PC-9 (cell line): Measurements from ENCODE around the gene ELAVL1.

Source experiments
- CTCF ChIP-seq: fragments of 200-600 bp; sonication (generic); conservative IDR thresholded peaks from 2 replicates; pipeline ENCODE4 v1.6.1; 2017; ENCODE audit warnings: mixed run types, antibody characterized with exemption, mild to moderate bottlenecking, moderate library complexity
- EZH2 ChIP-seq: fragments of 200-600 bp; sonication (generic); IDR thresholded peaks from 2 replicates; pipeline ENCODE4 v1.8.0; 2017; ENCODE audit warnings: antibody characterized with exemption, low read depth

DNA sequence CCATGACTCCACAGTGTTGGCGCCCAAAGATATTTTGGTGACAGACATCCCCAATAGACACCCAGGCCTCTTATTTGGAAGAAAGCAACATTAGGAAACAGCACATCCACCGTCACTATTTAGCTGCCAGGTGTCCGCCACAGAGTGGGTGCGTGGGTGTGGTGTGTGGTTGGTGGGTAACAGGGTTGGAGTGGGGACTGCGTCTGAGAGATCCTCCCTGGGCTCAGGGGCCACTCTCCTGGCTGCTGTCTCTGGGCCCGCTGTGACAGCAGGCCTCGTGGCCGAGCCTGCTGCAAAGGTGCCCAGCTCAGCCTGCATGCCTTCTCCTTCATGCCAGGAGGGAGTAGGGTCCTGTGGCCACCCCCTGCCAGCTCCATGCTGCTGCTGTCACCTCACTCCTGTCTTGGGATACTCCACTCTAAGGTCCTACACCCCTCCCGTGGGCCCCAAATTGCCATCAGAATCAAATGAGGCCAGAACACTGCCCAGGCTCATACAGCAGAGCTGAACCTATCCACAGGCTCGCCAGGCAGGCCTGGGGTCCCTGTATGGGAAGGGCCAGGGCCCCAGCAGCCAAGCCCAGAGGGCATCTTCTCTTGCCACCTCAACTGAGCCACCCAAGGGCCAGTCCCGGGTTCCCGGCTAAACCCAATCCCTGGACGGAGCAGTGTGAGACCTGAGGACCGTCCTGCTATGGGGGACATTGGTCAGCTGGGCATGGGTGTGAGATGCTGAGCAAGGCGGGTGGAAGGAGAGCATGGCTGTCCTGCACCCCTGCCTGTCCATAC lies 37.2 kb downstream of the ELAVL1 start:
- TF ChIP-seq EZH2, result no peak
- no peak for TF ChIP-seq CTCF
